H1 (cell line): Measurements from ENCODE around the gene PMM2. TPM values are rescaled to one million over a fixed set of nuclear protein-coding genes. Genes with fewer than 3 reads are reported as not detected.

Source experiments
- CHD1 ChIP-seq: IDR thresholded peaks from 2 replicates; pipeline ENCODE4 v1.6.1; 2012; ENCODE audit warnings: low read depth, low read length, improper control_type of control experiment
- EGR1 ChIP-seq: IDR thresholded peaks from 2 replicates; pipeline ENCODE4 v1.6.1; 2011; ENCODE audit warnings: low read depth, low read length, borderline replicate concordance
- EP300 ChIP-seq, 2 experiments: IDR thresholded peaks; 1 replicate in 1 of 2; 2 replicates in 1 of 2; pipeline ENCODE4 v1.6.1; 2011 to 2012; ENCODE audit warnings: low read depth in 2 of 2, low read length in 2 of 2, mild to moderate bottlenecking in 2 of 2, borderline replicate concordance in 1 of 2, inconsistent platforms in 1 of 2, moderate library complexity in 1 of 2
- FOSL1 ChIP-seq: IDR thresholded peaks from 2 replicates; pipeline ENCODE4 v1.6.1; 2011; ENCODE audit warnings: mild to moderate bottlenecking, low read depth, low read length, moderate library complexity; ENCODE audit not compliant: insufficient read depth
- JUN ChIP-seq: IDR thresholded peaks from 2 replicates; pipeline ENCODE4 v1.6.1; 2011; ENCODE audit warnings: low read depth, mild to moderate bottlenecking, improper control_type of control experiment, low read length
- JUND ChIP-seq: IDR thresholded peaks from 2 replicates; pipeline ENCODE4 v1.6.1; 2011; ENCODE audit warnings: mild to moderate bottlenecking, improper control_type of control experiment, low read length
- NANOG ChIP-seq: IDR thresholded peaks from 2 replicates; pipeline ENCODE4 v1.6.1; 2011; ENCODE audit warnings: low read length, low read depth, mild to moderate bottlenecking, inconsistent platforms; ENCODE audit not compliant: insufficient read depth, poor library complexity, severe bottlenecking
- RBBP5 ChIP-seq: IDR thresholded peaks from 2 replicates; pipeline ENCODE4 v1.7.1; 2012; ENCODE audit warnings: low read depth, mild to moderate bottlenecking, inconsistent platforms, low read length, moderate library complexity, borderline replicate concordance
- RFX5 ChIP-seq: IDR thresholded peaks from 2 replicates; pipeline ENCODE4 v1.6.1; 2011; ENCODE audit warnings: low read depth, low read length, improper control_type of control experiment, borderline replicate concordance
- SIX5 ChIP-seq: IDR thresholded peaks from 2 replicates; pipeline ENCODE4 v1.6.1; 2011; ENCODE audit warnings: mild to moderate bottlenecking, low read depth, low read length
- SP1 ChIP-seq: IDR thresholded peaks from 2 replicates; pipeline ENCODE4 v1.6.1; 2011; ENCODE audit warnings: low read depth, low read length
- TBP ChIP-seq: IDR thresholded peaks from 2 replicates; pipeline ENCODE4 v1.6.1; 2011; ENCODE audit warnings: low read depth, low read length, improper control_type of control experiment
- TCF12 ChIP-seq: IDR thresholded peaks from 2 replicates; pipeline ENCODE4 v1.6.1; 2011; ENCODE audit warnings: low read depth, mild to moderate bottlenecking, low read length
- polyA plus RNA-seq, 7 experiments: library from polyadenylated mRNA; depleted of rRNA in 3 of 7; stranded (reverse) in 5 of 7; unstranded in 2 of 7; fragments of >200 nt in 5 of 7; fragments of 200-250 nt in 2 of 7; gene quantifications; 1 replicate in 5 of 7; 2 replicates in 1 of 7; 4 replicates in 1 of 7; pipeline versions ENCODE4 v1.2.1 to v1.2.3, GENCODE V29; 2011 to 2013; ENCODE audit warnings: missing spikeins in 2 of 7, mixed read lengths in 2 of 7
- total RNA-seq: library from RNA; stranded (reverse); fragmentation: NEBNext Ultra II Directional; extraction: Animal tissue kit (Norgen Biotek cat#: 25700); gene quantifications from 2 replicates; pipeline ENCODE4 v1.2.1, GENCODE V29; 2021

Gene PMM2
- total and polyA plus RNA-seq, 2 of the 8 experiments (the other 6 are each of a cell fraction or from before 2014, with no cell fraction given) = 26.2 to 49.4 TPM

DNA sequence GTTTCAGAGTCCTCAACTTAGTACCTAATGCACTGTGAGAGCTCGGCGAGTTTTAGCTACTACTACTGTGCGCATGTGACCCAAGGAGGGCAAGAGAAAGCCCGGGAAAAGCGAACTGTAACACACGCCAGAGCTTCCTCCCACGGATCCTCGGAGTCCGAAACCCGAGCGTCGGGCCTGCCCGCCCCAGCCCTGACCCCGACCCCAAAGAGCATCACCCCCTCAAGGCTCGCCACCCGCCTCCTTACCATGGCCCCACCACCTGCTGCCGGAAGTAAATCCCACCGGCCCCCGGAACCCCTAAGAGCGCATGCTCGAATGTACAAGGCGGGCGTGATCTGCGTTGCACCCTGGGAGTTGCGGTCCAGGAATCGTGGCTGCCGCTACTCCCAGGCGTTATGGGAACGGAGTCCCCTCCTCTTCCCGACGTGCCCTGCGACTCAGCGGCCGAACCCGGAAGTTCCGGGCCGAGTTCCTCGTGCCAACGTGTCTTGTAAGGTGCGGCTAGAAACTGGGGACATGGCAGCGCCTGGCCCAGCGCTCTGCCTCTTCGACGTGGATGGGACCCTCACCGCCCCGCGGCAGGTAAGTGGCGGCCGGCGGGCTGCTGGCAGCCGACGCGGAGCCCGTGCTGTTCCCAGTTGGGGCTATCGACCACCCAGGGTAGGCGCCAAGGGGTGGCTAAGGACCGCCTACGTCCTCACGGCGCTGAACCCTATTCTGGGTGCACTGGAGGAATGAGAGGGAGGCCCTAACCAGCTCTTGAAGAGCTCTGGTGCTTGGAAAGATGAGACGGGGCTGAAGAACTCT is at the start of gene PMM2, which contains the start of gene TMEM186 (continued):
- TF ChIP-seq EGR1 (no peak), SIX5 (peak; percentile 46), RFX5 (no peak), JUND (no peak), TCF12 (no peak), FOSL1 (no peak), CHD1 (no peak), SP1 (peak; percentile 36; the same call in 1 of the 2 replicates), RBBP5 (0 out of 2 replicates have a peak, but pooled peaks have one; percentile 76), TBP (0 out of 2 replicates have a peak, but pooled peaks have one; percentile 24), EP300 (IDR thresholded peaks at IDR 0.05; ENCODE audit: borderline replicate concordance in 1 of 2, low read depth in 2 of 2, low read length in 2 of 2) (no peak), NANOG (no peak), JUN (no peak)
